ENCODE data around the gene SORCS2. TPM values are rescaled to one million over a fixed set of nuclear protein-coding genes. Genes with fewer than 3 reads are reported as not detected.

Gene SORCS2
- total RNA-seq, 2 donors from 2014 or later = 0.68 to 0.92 TPM

DNA sequence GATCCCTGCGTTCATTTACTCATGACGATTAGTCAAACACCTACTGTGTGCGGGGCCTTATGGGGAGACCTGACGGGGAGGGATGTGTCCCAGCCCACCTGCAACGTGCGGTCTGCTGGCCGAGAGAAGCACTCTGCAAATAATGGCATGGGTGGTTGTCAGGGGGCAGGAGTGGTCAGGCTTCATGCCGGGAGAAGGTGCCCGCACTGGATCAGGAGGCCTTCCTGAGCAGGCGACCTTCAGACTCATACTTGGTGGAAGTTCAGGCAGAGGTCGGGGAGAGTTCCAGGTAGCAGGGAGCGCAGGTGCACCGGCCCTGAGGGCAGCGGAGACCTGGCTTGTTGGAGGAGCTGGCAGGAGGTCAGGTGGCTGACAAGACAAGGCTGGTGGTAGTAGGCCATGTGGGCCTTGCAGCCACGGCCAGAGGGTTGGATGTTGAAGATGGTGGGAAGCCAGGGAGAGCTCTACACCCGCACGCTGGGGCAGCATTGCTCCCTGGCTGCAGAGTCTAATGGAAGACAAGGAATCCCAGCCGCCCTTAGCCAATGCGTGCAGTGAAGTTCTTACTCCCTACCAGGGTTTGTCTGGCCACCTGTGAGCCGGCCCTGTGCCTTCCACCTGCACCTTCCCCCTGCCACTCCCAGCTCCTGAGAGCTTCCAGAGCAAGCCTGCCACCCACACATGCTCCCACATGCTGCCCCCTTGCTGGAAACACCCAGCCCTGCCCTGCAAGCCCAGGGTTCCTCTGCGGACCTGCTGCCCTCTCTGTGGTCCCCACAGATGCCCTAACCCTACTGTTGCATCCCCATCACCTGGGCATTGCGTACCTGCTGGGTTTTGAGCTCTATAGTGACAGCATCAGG is 145.1 kb downstream of the SORCS2 start:
- TF ChIP-seq, protein P1, sequence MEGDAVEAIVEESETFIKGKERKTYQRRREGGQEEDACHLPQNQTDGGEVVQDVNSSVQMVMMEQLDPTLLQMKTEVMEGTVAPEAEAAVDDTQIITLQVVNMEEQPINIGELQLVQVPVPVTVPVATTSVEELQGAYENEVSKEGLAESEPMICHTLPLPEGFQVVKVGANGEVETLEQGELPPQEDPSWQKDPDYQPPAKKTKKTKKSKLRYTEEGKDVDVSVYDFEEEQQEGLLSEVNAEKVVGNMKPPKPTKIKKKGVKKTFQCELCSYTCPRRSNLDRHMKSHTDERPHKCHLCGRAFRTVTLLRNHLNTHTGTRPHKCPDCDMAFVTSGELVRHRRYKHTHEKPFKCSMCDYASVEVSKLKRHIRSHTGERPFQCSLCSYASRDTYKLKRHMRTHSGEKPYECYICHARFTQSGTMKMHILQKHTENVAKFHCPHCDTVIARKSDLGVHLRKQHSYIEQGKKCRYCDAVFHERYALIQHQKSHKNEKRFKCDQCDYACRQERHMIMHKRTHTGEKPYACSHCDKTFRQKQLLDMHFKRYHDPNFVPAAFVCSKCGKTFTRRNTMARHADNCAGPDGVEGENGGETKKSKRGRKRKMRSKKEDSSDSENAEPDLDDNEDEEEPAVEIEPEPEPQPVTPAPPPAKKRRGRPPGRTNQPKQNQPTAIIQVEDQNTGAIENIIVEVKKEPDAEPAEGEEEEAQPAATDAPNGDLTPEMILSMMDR (IDR thresholded peaks at IDR 0.05) = no peak
- ATAC-seq (ENCODE audit: insufficient number of reproducible peaks, low FRiP score, low read depth) (no peak), DNase-seq (ENCODE audit: low spot score) (no peak)
- Histone ChIP-seq H3K4me3 (no peak overlapping the region), H3K27ac (no peak overlapping the region), H3K27me3 (replicated peaks; ENCODE audit: insufficient read depth) (no peaks in the 10 kb centered on the region), H3K36me3 (no peaks in the 10 kb centered on the region), H3K4me1 (ENCODE audit: control insufficient read depth in 1 of 2, low read depth in 2 of 2) (peaks cover 0 to 7% of the 10 kb centered on the region in 2 donors), H3K9me3 (no peaks in the 10 kb centered on the region)

DNA sequence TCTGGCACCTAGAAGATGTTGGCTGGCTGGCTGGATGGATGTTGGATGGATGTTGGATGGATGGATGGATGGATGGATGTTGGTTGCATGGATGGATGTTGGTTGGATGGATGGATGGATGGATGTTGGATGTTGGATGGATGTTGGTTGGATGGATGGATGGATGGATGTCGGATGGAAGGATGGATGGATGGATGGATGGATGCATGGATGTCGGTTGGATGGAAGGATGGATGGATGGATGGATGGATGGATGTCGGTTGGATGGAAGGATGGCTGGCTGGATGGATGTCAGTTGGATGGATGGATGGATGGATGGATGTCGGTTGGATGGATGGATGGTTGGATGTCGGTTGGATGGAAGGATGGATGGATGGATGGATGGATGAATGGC is 145.7 kb downstream of the SORCS2 start:
- no peaks in the 10 kb centered on the region for H3K27me3 ChIP-seq (replicated peaks; ENCODE audit: insufficient read depth)
- DNase-seq (ENCODE audit: low spot score) = no peak

DNA sequence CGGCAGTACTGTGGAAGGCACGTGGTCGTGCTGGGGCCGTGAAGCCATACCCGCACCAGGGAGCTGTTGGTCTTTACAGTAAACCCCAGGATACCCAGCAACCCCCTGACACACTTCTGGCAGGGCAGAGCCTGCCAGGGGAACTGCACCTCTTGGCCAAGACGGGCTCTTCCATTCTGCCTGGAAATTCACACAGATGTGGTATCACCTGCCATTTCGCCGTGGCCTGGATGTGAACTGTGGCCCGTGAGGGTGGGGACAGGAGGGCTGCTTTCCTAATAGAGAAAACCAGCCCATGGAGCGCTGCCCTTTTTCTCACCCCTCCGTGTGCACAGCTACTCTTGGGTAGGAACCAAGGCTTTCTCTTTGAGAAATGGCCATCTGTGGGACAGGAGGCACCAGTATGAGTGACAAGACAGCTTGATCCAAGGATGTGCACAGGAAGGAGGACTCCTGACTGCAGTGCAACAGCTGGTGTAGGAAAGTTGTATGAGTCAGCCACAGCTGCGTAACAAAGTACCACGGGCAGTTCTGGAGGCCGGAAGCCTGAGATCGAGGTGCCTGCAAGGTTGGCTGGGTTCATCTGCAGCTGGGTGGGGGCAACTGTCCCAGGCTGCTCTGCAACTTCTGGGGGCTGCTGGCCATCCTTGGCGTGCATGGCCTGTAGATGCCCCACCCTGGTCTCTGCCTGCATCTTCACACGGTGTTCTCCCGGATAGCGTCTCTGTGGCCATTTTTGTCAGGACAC is 146.7 kb downstream of the SORCS2 start:
- TF ChIP-seq, protein P1 (IDR thresholded peaks at IDR 0.05) = no peak
- ATAC-seq (ENCODE audit: insufficient number of reproducible peaks, low FRiP score, low read depth) = no peak
- peaks cover 0 to 7% of the 10 kb centered on the region in 2 donors for H3K4me1 ChIP-seq (ENCODE audit: control insufficient read depth in 1 of 2, low read depth in 2 of 2)
- DNase-seq (ENCODE audit: low spot score) = no peak
- H3K36me3 ChIP-seq = no peaks in the 10 kb centered on the region
- no peak overlapping the region for H3K4me3 ChIP-seq
- no peak overlapping the region for H3K27ac ChIP-seq
- H3K9me3 ChIP-seq = no peaks in the 10 kb centered on the region
- H3K27me3 ChIP-seq (replicated peaks; ENCODE audit: insufficient read depth) = no peaks in the 10 kb centered on the region

More for the DNA sequence above, 145.7 kb downstream of the SORCS2 start:
- Histone ChIP-seq H3K4me1 (ENCODE audit: control insufficient read depth in 1 of 2, low read depth in 2 of 2) (peaks cover 0 to 7% of the 10 kb centered on the region in 2 donors), H3K9me3 (no peaks in the 10 kb centered on the region), H3K27ac (no peak overlapping the region), H3K36me3 (no peaks in the 10 kb centered on the region), H3K4me3 (no peak overlapping the region)
- no peak for ATAC-seq (ENCODE audit: insufficient number of reproducible peaks, low FRiP score, low read depth)
- TF ChIP-seq, protein P1 (IDR thresholded peaks at IDR 0.05) = no peak

DNA sequence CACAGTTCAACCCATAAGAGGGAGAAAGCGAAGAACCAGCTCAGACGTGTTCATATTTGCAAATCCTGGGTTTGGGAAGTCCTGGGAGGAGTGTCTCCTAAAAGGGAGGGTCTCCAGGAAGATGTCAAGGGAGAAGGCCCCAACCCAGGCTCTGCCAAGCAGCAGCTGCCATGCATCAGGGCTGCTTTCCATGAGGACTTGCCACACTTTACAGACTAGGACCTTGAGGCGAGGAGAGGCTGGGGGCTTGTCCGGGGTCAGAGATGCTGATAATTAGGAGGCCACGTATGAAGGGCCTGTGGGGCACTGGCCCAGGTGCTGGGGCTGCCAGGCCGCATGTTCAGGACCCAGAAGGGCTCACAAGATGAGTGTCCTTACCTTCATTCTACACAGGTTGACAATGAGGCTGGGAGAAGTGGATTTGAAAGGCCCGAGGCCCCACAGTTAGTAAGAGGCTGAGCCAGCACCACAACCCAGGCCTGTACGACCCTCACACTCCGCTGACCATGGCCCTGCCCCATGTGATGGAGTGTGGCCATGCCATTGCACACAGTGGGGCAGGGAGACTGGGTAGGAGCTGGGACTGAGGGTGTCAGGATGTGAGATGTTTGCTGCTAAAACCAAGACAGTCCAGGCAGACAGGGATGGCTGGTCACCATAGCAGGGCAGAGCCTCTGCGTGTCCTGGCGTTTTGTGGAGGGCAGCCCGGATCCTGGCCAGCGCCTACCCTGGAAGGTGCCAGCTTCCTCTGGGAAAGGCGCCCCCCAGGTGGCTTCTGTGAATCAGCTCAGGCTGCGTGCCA is 147.6 kb downstream of the SORCS2 start:
- no peak overlapping the region for H3K27ac ChIP-seq

More for the DNA sequence above, 147.6 kb downstream of the SORCS2 start:
- Histone ChIP-seq H3K27me3 (replicated peaks; ENCODE audit: insufficient read depth) (no peaks in the 10 kb centered on the region), H3K9me3 (no peaks in the 10 kb centered on the region), H3K4me1 (ENCODE audit: control insufficient read depth in 1 of 2, low read depth in 2 of 2) (peaks cover 0 to 7% of the 10 kb centered on the region in 2 donors), H3K4me3 (no peak overlapping the region), H3K36me3 (no peaks in the 10 kb centered on the region)
- DNase-seq (ENCODE audit: low spot score) (no peak), ATAC-seq (ENCODE audit: insufficient number of reproducible peaks, low FRiP score, low read depth) (no peak)
- TF ChIP-seq, protein P1 (IDR thresholded peaks at IDR 0.05) = no peak
